ENCODE measurements around the gene CELF3. TPM values are rescaled to one million over a fixed set of nuclear protein-coding genes. Genes with fewer than 3 reads are reported as not detected.
"Not testable (repeated sequence)": the region's sequence is repeated elsewhere in the genome, so short reads cannot be mapped to it uniquely, and the experiment has no call there.

Gene CELF3
- total RNA-seq, 1 donor = not detected

- Histone ChIP-seq H3K9me3 (ENCODE audit: low read depth, low read length) (no peaks in the 10 kb centered on the region), H3K79me2 (ENCODE audit: insufficient read depth, low read length) (no peaks in the 10 kb centered on the region), H3K4me1 (ENCODE audit: insufficient read depth, low read length) (no peaks in the 10 kb centered on the region), H3K4me3 (ENCODE audit: insufficient read depth, low read length) (no peak overlapping the region), H2AFZ (ENCODE audit: low read length) (no peak overlapping the region), H3K27me3 (ENCODE audit: insufficient read depth, low read length) (no peaks in the 10 kb centered on the region), H3K36me3 (ENCODE audit: insufficient read depth, low read length) (peaks cover 20% of the 10 kb centered on the region), H3K27ac (ENCODE audit: low read depth, low read length) (no peak overlapping the region), H3K4me2 (ENCODE audit: insufficient read depth, low read length) (no peak overlapping the region), H4K20me1 (ENCODE audit: insufficient read depth, low read length) (no peaks in the 10 kb centered on the region)
- no peak for DNase-seq (ENCODE audit: insufficient read length, low spot score, missing footprints)
- TF ChIP-seq CTCF (IDR thresholded peaks at IDR 0.05; ENCODE audit: extremely low read depth, low read depth, low read length) = no peak
These were observed 27.1 kb downstream of the CELF3 start for GRCh38 chr1:151689494-151689893.

- H3K36me3 ChIP-seq (ENCODE audit: insufficient read depth, low read length) = peaks cover 3% of the 10 kb centered on the region
- H4K20me1 ChIP-seq (ENCODE audit: insufficient read depth, low read length) = no peaks in the 10 kb centered on the region
- H3K79me2 ChIP-seq (ENCODE audit: insufficient read depth, low read length) = no peaks in the 10 kb centered on the region
- TF ChIP-seq CTCF (IDR thresholded peaks at IDR 0.05; ENCODE audit: extremely low read depth, low read depth, low read length) = no peak
- no peaks in the 10 kb centered on the region for H3K27me3 ChIP-seq (ENCODE audit: insufficient read depth, low read length)
- peaks cover 2% of the 10 kb centered on the region for H3K4me1 ChIP-seq (ENCODE audit: insufficient read depth, low read length)
- H3K4me2 ChIP-seq (ENCODE audit: insufficient read depth, low read length) = no peak overlapping the region
- DNase-seq (ENCODE audit: insufficient read length, low spot score, missing footprints) = no peak
- H2AFZ ChIP-seq (ENCODE audit: low read length) = no peak overlapping the region
- no peak overlapping the region for H3K4me3 ChIP-seq (ENCODE audit: insufficient read depth, low read length)
- no peaks in the 10 kb centered on the region for H3K9me3 ChIP-seq (ENCODE audit: low read depth, low read length)
- H3K27ac ChIP-seq (ENCODE audit: low read depth, low read length) = no peak overlapping the region
These were observed 30.0 kb downstream of the CELF3 start for GRCh38 chr1:151686561-151686960.

- no peak for DNase-seq (ENCODE audit: insufficient read length, low spot score, missing footprints)
- Histone ChIP-seq H3K79me2 (ENCODE audit: insufficient read depth, low read length) (no peaks in the 10 kb centered on the region), H3K4me2 (ENCODE audit: insufficient read depth, low read length) (no peak overlapping the region), H3K27ac (ENCODE audit: low read depth, low read length) (no peak overlapping the region), H4K20me1 (ENCODE audit: insufficient read depth, low read length) (no peaks in the 10 kb centered on the region), H3K36me3 (ENCODE audit: insufficient read depth, low read length) (peaks cover 3% of the 10 kb centered on the region), H3K9me3 (ENCODE audit: low read depth, low read length) (no peaks in the 10 kb centered on the region), H2AFZ (ENCODE audit: low read length) (no peak overlapping the region), H3K27me3 (ENCODE audit: insufficient read depth, low read length) (no peaks in the 10 kb centered on the region), H3K4me1 (ENCODE audit: insufficient read depth, low read length) (peaks cover 13% of the 10 kb centered on the region), H3K4me3 (ENCODE audit: insufficient read depth, low read length) (no peak overlapping the region)
- TF ChIP-seq CTCF (IDR thresholded peaks at IDR 0.05; ENCODE audit: extremely low read depth, low read depth, low read length) = no peak
These were observed 32.5 kb downstream of the CELF3 start for GRCh38 chr1:151684128-151684527.

GRCh38 chr1:151682901-151683300 lies 33.7 kb downstream of the CELF3 start:
- not testable (repeated sequence) for H3K4me3 ChIP-seq (ENCODE audit: insufficient read depth, low read length); H2AFZ ChIP-seq (ENCODE audit: low read length); H3K9me3 ChIP-seq (ENCODE audit: low read depth, low read length); H3K79me2 ChIP-seq (ENCODE audit: insufficient read depth, low read length); H3K36me3 ChIP-seq (ENCODE audit: insufficient read depth, low read length); DNase-seq (ENCODE audit: insufficient read length, low spot score, missing footprints); H3K27ac ChIP-seq (ENCODE audit: low read depth, low read length); H3K4me2 ChIP-seq (ENCODE audit: insufficient read depth, low read length); H4K20me1 ChIP-seq (ENCODE audit: insufficient read depth, low read length); H3K27me3 ChIP-seq (ENCODE audit: insufficient read depth, low read length)
- H3K4me1 ChIP-seq (ENCODE audit: insufficient read depth, low read length) = peaks cover 13% of the 10 kb centered on the region
